ENCODE measurements around the gene TIGD4. TPM values are rescaled to one million over a fixed set of nuclear protein-coding genes. Genes with fewer than 3 reads are reported as not detected.

The TIGD4 gene
- total RNA-seq (under 1 TPM; 0.38 to 0.39 TPM), polyA plus RNA-seq (ENCODE audit: insufficient read length in 6 of 6) (1 to 10 TPM; 1.1 to 2.0 (median 1.4) TPM)
- long read RNA-seq, donor 1: 0 reads
- long read RNA-seq, donor 2: 0 reads
- long read RNA-seq, donor 3: 0 reads
- long read RNA-seq, donor 4, partial matches to known transcripts: 0 of 1 reads
- long read RNA-seq, donor 4, other reads (novel, unspliced or antisense): 0 of 1 reads
- long read RNA-seq, donor 5: 0 reads
- long read RNA-seq, donor 6: 0 reads
- long read RNA-seq, donor 7: 0 reads
- long read RNA-seq, donor 8: 0 reads
- long read RNA-seq, donor 9: 0 reads
- long read RNA-seq, donor 10, partial matches to known transcripts: 0 of 1 reads
- long read RNA-seq, donor 10, other reads (novel, unspliced or antisense): 0 of 1 reads
- long read RNA-seq, donor 11: 0 reads
- long read RNA-seq, donor 12: 0 reads

- H3K36me3 ChIP-seq: no peaks in the 10 kb centered on the region
- peak within 1 kb of the TSS; percentile 81 to 89 for H3K27ac ChIP-seq
- H3K4me3 ChIP-seq: peak within 1 kb of the TSS; percentile 56 to 82
- intact Hi-C loops (cut with DNase I): no loop called here
- DNase-seq (peak; percentile 96 to 99 (median 98)), ATAC-seq (peak; percentile 99)
- no peaks in the 10 kb centered on the region for H3K9me3 ChIP-seq
- no peak for TF ChIP-seq CTCF (IDR thresholded peaks at IDR 0.05)
- H3K4me1 ChIP-seq: peaks cover 0 to 33% of the 10 kb centered on the region in 2 donors
- H3K27me3 ChIP-seq: no peaks in the 10 kb centered on the region
Observed at GRCh38 chr4:152779513-152780266, at the start of gene TIGD4, which contains the start of gene ARFIP1. TSS of gene TIGD4 (minus strand) at chr4:152779730. CDS start at chr4:152771004, 8,726 bp downstream. TSS of gene ARFIP1 (plus strand) at chr4:152779954. CDS start at chr4:152829634, 49,680 bp downstream.

- ATAC-seq (no peak), DNase-seq (no peak)
- Histone ChIP-seq H3K9me3 (peaks cover 0 to 14% of the 10 kb centered on the region in 2 donors), H3K4me1 (no peaks in the 10 kb centered on the region), H3K27me3 (no peaks in the 10 kb centered on the region), H3K36me3 (peaks cover 0 to 5% of the 10 kb centered on the region in 2 donors), H3K27ac (no peak overlapping the region), H3K4me3 (no peak overlapping the region)
- TF ChIP-seq CTCF (IDR thresholded peaks at IDR 0.05): no peak
- intact Hi-C loops (cut with DNase I): no loop called here
Observed at GRCh38 chr4:152828122-152828521, 48.6 kb upstream of the TIGD4 start.

- no peak for ATAC-seq
- H3K27me3 ChIP-seq: no peaks in the 10 kb centered on the region
- TF ChIP-seq CTCF (IDR thresholded peaks at IDR 0.05): no peak
- no peaks in the 10 kb centered on the region for H3K4me1 ChIP-seq
- peaks cover 0 to 14% of the 10 kb centered on the region in 2 donors for H3K9me3 ChIP-seq
- no peak overlapping the region for H3K4me3 ChIP-seq
- no peak for DNase-seq
- no peak overlapping the region for H3K27ac ChIP-seq
- no peaks in the 10 kb centered on the region for H3K36me3 ChIP-seq
- intact Hi-C loops (cut with DNase I): no loop called here
Observed at GRCh38 chr4:152825336-152825735, 45.8 kb upstream of the TIGD4 start.

GRCh38 chr4:152824561-152824960 lies 45.0 kb upstream of the TIGD4 start:
- Histone ChIP-seq H3K4me1 (no peaks in the 10 kb centered on the region), H3K4me3 (no peak overlapping the region), H3K9me3 (peaks cover 0 to 14% of the 10 kb centered on the region in 2 donors), H3K36me3 (peaks cover 0 to 6% of the 10 kb centered on the region in 2 donors), H3K27me3 (no peaks in the 10 kb centered on the region), H3K27ac (no peak overlapping the region)
- no peak for DNase-seq
- no peak for TF ChIP-seq CTCF (IDR thresholded peaks at IDR 0.05)
- intact Hi-C loops (cut with DNase I): no loop called here
- ATAC-seq: no peak

GRCh38 chr4:152822323-152822722 lies 42.8 kb upstream of the TIGD4 start:
- peaks cover 0 to 4% of the 10 kb centered on the region in 2 donors for H3K4me1 ChIP-seq
- no peaks in the 10 kb centered on the region for H3K27me3 ChIP-seq
- H3K36me3 ChIP-seq: peaks cover 0 to 8% of the 10 kb centered on the region in 2 donors
- DNase-seq (no peak), ATAC-seq (no peak)
- TF ChIP-seq CTCF (IDR thresholded peaks at IDR 0.05): no peak
- peaks cover 0 to 6% of the 10 kb centered on the region in 2 donors for H3K9me3 ChIP-seq
- no peak overlapping the region for H3K4me3 ChIP-seq
- intact Hi-C loops (cut with DNase I): no loop called here
- no peak overlapping the region for H3K27ac ChIP-seq
